GM23248 (cell line): ENCODE results near the gene SDK2.

Source experiments
- EZH2 ChIP-seq: fragments of 200-600 bp; sonication (generic); IDR thresholded peaks from 2 replicates; pipeline ENCODE4 v1.6.1; 2018; ENCODE audit warnings: antibody characterized with exemption, mild to moderate bottlenecking; ENCODE audit not compliant: insufficient read depth, poor library complexity, severe bottlenecking
- EZH2phosphoT487 ChIP-seq: fragments of 200-600 bp; sonication (generic); IDR thresholded peaks from 2 replicates; pipeline ENCODE4 v1.6.1; 2018; ENCODE audit warnings: antibody characterized with exemption, moderate library complexity, mild to moderate bottlenecking, low read depth; ENCODE audit not compliant: insufficient read depth

- TF ChIP-seq EZH2phosphoT487 = no peak
- TF ChIP-seq EZH2 = no peak
Measured at GRCh38 chr17:73638556-73638955, 5.7 kb downstream of the SDK2 start.
